Hepatocyte (in vitro differentiated cells): Measurements from ENCODE around the gene HILPDA.

Experiments used
- CTCF ChIP-seq: fragments of 200-600 bp; sonication (generic); IDR thresholded peaks from 2 replicates; pipeline ENCODE4 v1.5.1; 2016; ENCODE audit warnings: antibody characterized with exemption, mild to moderate bottlenecking; ENCODE audit not compliant: poor library complexity
- EZH2 ChIP-seq: fragments of 200-600 bp; sonication (generic); IDR thresholded peaks from 2 replicates; pipeline ENCODE4 v1.6.1; 2016; ENCODE audit warnings: antibody characterized with exemption, mild to moderate bottlenecking, borderline replicate concordance
- EZH2phosphoT487 ChIP-seq: fragments of 200-600 bp; sonication (generic); IDR thresholded peaks from one replicate; pipeline ENCODE4 v1.6.1; 2018; ENCODE audit warnings: antibody characterized with exemption, mild to moderate bottlenecking, low read depth, moderate library complexity; ENCODE audit not compliant: unreplicated experiment, severe bottlenecking

GRCh38 chr7:128431754-128432153 is 23.9 kb upstream of the HILPDA start:
- TF ChIP-seq CTCF (no peak), EZH2phosphoT487 (no peak), EZH2 (no peak)
